Measurements from ENCODE around the gene SMIM38.
"Not testable (repeated sequence)": the region's sequence is repeated elsewhere in the genome, so short reads cannot be mapped to it uniquely, and the experiment has no call there.

SMIM38 gene

GRCh38 chr11:69122630-69123431, 32.9 kb upstream of the SMIM38 start:
- DNase-seq = no peak

GRCh38 chr11:69123593-69124545, 31.9 kb upstream of the SMIM38 start:
- no peak for DNase-seq

- DNase-seq = no peak
These were observed 29.9 kb upstream of the SMIM38 start for GRCh38 chr11:69125861-69126260.

- no peak for DNase-seq
These were observed 29.4 kb upstream of the SMIM38 start for GRCh38 chr11:69126286-69126685.

- DNase-seq = no peak
These were observed 28.5 kb upstream of the SMIM38 start for GRCh38 chr11:69127081-69127850.

GRCh38 chr11:69127884-69128283, 27.9 kb upstream of the SMIM38 start:
- DNase-seq = no peak

- no peak for DNase-seq
These were observed 26.7 kb upstream of the SMIM38 start for GRCh38 chr11:69129053-69129452.

GRCh38 chr11:69129647-69130046, 26.1 kb upstream of the SMIM38 start:
- DNase-seq = no peak

GRCh38 chr11:69130654-69131053, 25.1 kb upstream of the SMIM38 start:
- DNase-seq = no peak

- no peak for DNase-seq
These were observed 24.6 kb upstream of the SMIM38 start for GRCh38 chr11:69131121-69131566.

GRCh38 chr11:69131644-69132300, 24.0 kb upstream of the SMIM38 start:
- no peak for DNase-seq

GRCh38 chr11:69132301-69132670, 23.4 kb upstream of the SMIM38 start:
- DNase-seq = no peak

GRCh38 chr11:69133251-69133650, 22.5 kb upstream of the SMIM38 start:
- no peak for DNase-seq

- not testable (repeated sequence) for DNase-seq
These were observed 21.6 kb upstream of the SMIM38 start for GRCh38 chr11:69134182-69134581.

GRCh38 chr11:69134957-69135356, 20.8 kb upstream of the SMIM38 start:
- DNase-seq = no peak

- no peak for DNase-seq
These were observed 20.0 kb upstream of the SMIM38 start for GRCh38 chr11:69135420-69136363.

GRCh38 chr11:69136471-69136870, 19.3 kb upstream of the SMIM38 start:
- DNase-seq = no peak

- DNase-seq = no peak
These were observed 18.4 kb upstream of the SMIM38 start for GRCh38 chr11:69137151-69137844.

GRCh38 chr11:69138265-69138664, 17.5 kb upstream of the SMIM38 start:
- no peak for DNase-seq

- not testable (repeated sequence) for DNase-seq
These were observed 15.6 kb upstream of the SMIM38 start for GRCh38 chr11:69140161-69140560.

- no peak for DNase-seq
These were observed 15.1 kb upstream of the SMIM38 start for GRCh38 chr11:69140635-69141034.
